Neural cell (in vitro differentiated cells): ENCODE measurements around the gene NEBL. TPM values are rescaled to one million over a fixed set of nuclear protein-coding genes. Genes with fewer than 3 reads are reported as not detected.

Experiments
- H2AFZ ChIP-seq: fragments of 200-600, 300-800 bp; sonication (generic), shearing (Covaris generic); 2 replicates; pipeline ENCODE4 v1.6.0; 2014; ENCODE audit warnings: low read depth, mild to moderate bottlenecking, antibody characterized with exemption, low read length, moderate library complexity
- H3F3A ChIP-seq: fragments of 200-600 bp; shearing (Covaris generic); 2 replicates; pipeline ENCODE4 v1.6.1; 2016; ENCODE audit warnings: mild to moderate bottlenecking, moderate library complexity, mixed read lengths, antibody characterized with exemption, low read length; ENCODE audit not compliant: insufficient read depth, poor library complexity, severe bottlenecking
- H3K27ac ChIP-seq: fragments of 200-600, 300-800 bp; sonication (generic), shearing (Covaris generic); 2 replicates; pipeline ENCODE4 v1.5.1; 2014; ENCODE audit warnings: mild to moderate bottlenecking, low read length, moderate library complexity
- H3K27me3 ChIP-seq: fragments of 300-800, 200-600 bp; sonication (generic), shearing (Covaris generic); 2 replicates; pipeline ENCODE4 v1.6.0; 2014; ENCODE audit warnings: mild to moderate bottlenecking, low read depth, low read length, moderate library complexity; ENCODE audit not compliant: insufficient read depth
- H3K36me3 ChIP-seq: fragments of 300-800, 200-600 bp; sonication (generic), shearing (Covaris generic); 2 replicates; pipeline ENCODE4 v1.5.1; 2014; ENCODE audit warnings: mild to moderate bottlenecking, antibody characterized with exemption, low read length, moderate library complexity; ENCODE audit not compliant: insufficient read depth
- H3K4me2 ChIP-seq: fragments of 300-800, 200-600 bp; sonication (generic), shearing (Covaris generic); 2 replicates; pipeline ENCODE4 v1.6.0; 2014; ENCODE audit warnings: mild to moderate bottlenecking, low read length
- H3K4me3 ChIP-seq: fragments of 300-800, 200-600 bp; sonication (generic), shearing (Covaris generic); 2 replicates; pipeline ENCODE4 v1.5.1; 2014; ENCODE audit warnings: mild to moderate bottlenecking, low read length, moderate library complexity
- H3K79me2 ChIP-seq: fragments of 200-600 bp; shearing (Covaris generic); replicated peaks from 2 replicates; pipeline ENCODE4 v1.6.0; 2014; ENCODE audit warnings: mild to moderate bottlenecking, low read length, moderate library complexity; ENCODE audit not compliant: insufficient read depth
- H3K9ac ChIP-seq: fragments of 300-800, 200-600 bp; sonication (generic), shearing (Covaris generic); 2 replicates; pipeline ENCODE4 v1.6.1; 2016; ENCODE audit warnings: mild to moderate bottlenecking, low read length, mixed read lengths
- H3K9me2 ChIP-seq: fragments of 200-600 bp; shearing (Covaris generic); 2 replicates; pipeline ENCODE4 v1.6.1; 2016; ENCODE audit warnings: mild to moderate bottlenecking, low read length, mixed read lengths; ENCODE audit not compliant: insufficient read depth
- H3K9me3 ChIP-seq: fragments of 200-600, 300-800 bp; sonication (generic), shearing (Covaris generic); 2 replicates; pipeline ENCODE4 v1.6.1; 2016; ENCODE audit warnings: mild to moderate bottlenecking, mixed run types, low read length, moderate library complexity, mixed read lengths
- H4K20me1 ChIP-seq: fragments of 200-600 bp; shearing (Covaris generic); 2 replicates; pipeline ENCODE4 v1.6.1; 2016; ENCODE audit warnings: mild to moderate bottlenecking, mixed run types; ENCODE audit not compliant: insufficient read depth
- CTCF ChIP-seq: fragments of 450-650 bp; IDR thresholded peaks from 2 replicates; pipeline ENCODE4 v1.5.1; 2014; ENCODE audit warnings: antibody characterized with exemption, mild to moderate bottlenecking, moderate library complexity; ENCODE audit not compliant: poor library complexity, severe bottlenecking
- EP300 ChIP-seq: fragments of 450-650 bp; conservative IDR thresholded peaks from 2 replicates; pipeline ENCODE4 v1.6.1; 2014; ENCODE audit warnings: antibody characterized with exemption, mild to moderate bottlenecking, moderate library complexity; ENCODE audit not compliant: poor library complexity, severe bottlenecking
- EZH2 ChIP-seq: fragments of 200-600, 300-800 bp; shearing (Covaris generic), sonication (generic); IDR thresholded peaks from 2 replicates; pipeline ENCODE4 v1.6.1; 2014; ENCODE audit warnings: antibody characterized with exemption, low read length, borderline replicate concordance, mild to moderate bottlenecking; ENCODE audit not compliant: insufficient read depth, poor library complexity, severe bottlenecking
- MXI1 ChIP-seq: fragments of 450-650 bp; conservative IDR thresholded peaks from 2 replicates; pipeline ENCODE4 v1.6.1; 2014; ENCODE audit warnings: antibody characterized with exemption, mild to moderate bottlenecking; ENCODE audit not compliant: poor library complexity, severe bottlenecking
- POLR2AphosphoS5 ChIP-seq: IDR thresholded peaks from 2 replicates; pipeline ENCODE4 v1.6.1; 2012
- RAD21 ChIP-seq: fragments of 450-650 bp; conservative IDR thresholded peaks from 2 replicates; pipeline ENCODE4 v1.6.1; 2014; ENCODE audit warnings: antibody characterized with exemption, mild to moderate bottlenecking, moderate library complexity
- REST ChIP-seq: IDR thresholded peaks from 2 replicates; pipeline ENCODE4 v1.6.1; 2012; ENCODE audit warnings: borderline replicate concordance
- SMC3 ChIP-seq: fragments of 450-650 bp; conservative IDR thresholded peaks from 2 replicates; pipeline ENCODE4 v1.6.1; 2014; ENCODE audit warnings: antibody characterized with exemption, mild to moderate bottlenecking, moderate library complexity; ENCODE audit not compliant: poor library complexity
- TAF1 ChIP-seq: IDR thresholded peaks from 2 replicates; pipeline ENCODE4 v1.6.1; 2012; ENCODE audit warnings: low read depth
- polyA plus RNA-seq: library from polyadenylated mRNA; depleted of rRNA; stranded (reverse); fragments of >200 nt; gene quantifications from 2 replicates; pipeline ENCODE4 v1.2.3, GENCODE V29; 2014

NEBL gene
- polyA plus RNA-seq, 1 donor from 2014 or later = 16.3 TPM

GRCh38 chr10:20893297-20893696 lies 3.8 kb downstream of the NEBL start:
- TF ChIP-seq MXI1 = no peak
- no peak for TF ChIP-seq EP300
- TF ChIP-seq TAF1 = no peak
- no peak for TF ChIP-seq EZH2
- TF ChIP-seq REST = no peak
- TF ChIP-seq CTCF = no peak
- no peaks in the 10 kb centered on the region for H3K79me2 ChIP-seq

GRCh38 chr10:20892796-20893195 lies 4.3 kb downstream of the NEBL start:
- Histone ChIP-seq H3K9me2 (no peaks in the 10 kb centered on the region), H3K9ac (no peak overlapping the region), H3K4me3 (no peak overlapping the region), H3K36me3 (no peaks in the 10 kb centered on the region), H2AFZ (no peak overlapping the region), H3K4me2 (no peak overlapping the region), H3F3A (no peaks in the 10 kb centered on the region), H3K27me3 (no peaks in the 10 kb centered on the region), H3K9me3 (no peaks in the 10 kb centered on the region), H3K79me2 (no peaks in the 10 kb centered on the region), H3K27ac (no peak overlapping the region), H4K20me1 (no peaks in the 10 kb centered on the region)
- TF ChIP-seq MXI1 (no peak), EZH2 (no peak), SMC3 (no peak), POLR2AphosphoS5 (no peak), REST (no peak), RAD21 (no peak), CTCF (no peak), EP300 (no peak), TAF1 (no peak)

More at GRCh38 chr10:20893297-20893696, 3.8 kb downstream of the NEBL start:
- H3K36me3 ChIP-seq = no peaks in the 10 kb centered on the region
- no peak overlapping the region for H3K27ac ChIP-seq
- no peaks in the 10 kb centered on the region for H3K27me3 ChIP-seq
- no peak overlapping the region for H2AFZ ChIP-seq
- H3K9ac ChIP-seq = no peak overlapping the region
- no peaks in the 10 kb centered on the region for H4K20me1 ChIP-seq
- H3K4me2 ChIP-seq = no peak overlapping the region
- no peaks in the 10 kb centered on the region for H3K9me2 ChIP-seq
- H3K9me3 ChIP-seq = no peaks in the 10 kb centered on the region
- no peak overlapping the region for H3K4me3 ChIP-seq
- no peaks in the 10 kb centered on the region for H3F3A ChIP-seq
